HepG2 (cell line): Measurements from ENCODE around the gene BTBD19. TPM values are rescaled to one million over a fixed set of nuclear protein-coding genes. Genes with fewer than 3 reads are reported as not detected.

Experiments
- ADNP ChIP-seq: sonication (generic); formaldehyde crosslinking; IDR thresholded peaks from 2 replicates; pipeline ENCODE4 v1.4.0; 2020; ENCODE audit warnings: missing genetic modification reagents
- MYPOP ChIP-seq: sonication (generic); formaldehyde crosslinking; IDR thresholded peaks from 2 replicates; pipeline ENCODE4 v1.8.1; 2023; ENCODE audit warnings: mild to moderate bottlenecking, moderate library complexity, missing genetic modification reagents
- NFKB2 ChIP-seq: sonication (generic); formaldehyde crosslinking; IDR thresholded peaks from 2 replicates; pipeline ENCODE4 v1.4.0; 2020; ENCODE audit warnings: missing genetic modification reagents, borderline replicate concordance
- SP1 ChIP-seq, 2 experiments: fragments of 450-650 bp in 1 of 2; sonication (generic) in 1 of 2; formaldehyde crosslinking in 1 of 2; IDR thresholded peaks; 2 replicates each; pipeline versions ENCODE4 v1.4.0 to v1.6.1; 2016 to 2020; ENCODE audit warnings: missing genetic modification reagents in 1 of 2
- SP5 ChIP-seq: IDR thresholded peaks from 2 replicates; pipeline ENCODE4 v1.6.1; 2016; ENCODE audit warnings: low read depth, borderline replicate concordance
- TCF7 ChIP-seq: sonication (generic); IDR thresholded peaks from 2 replicates; pipeline ENCODE4 v1.6.1; 2016; ENCODE audit warnings: antibody characterized with exemption, low read depth
- ZBTB37 ChIP-seq: sonication (generic); formaldehyde crosslinking; IDR thresholded peaks from 2 replicates; pipeline ENCODE4 v1.4.0; 2020; ENCODE audit warnings: mild to moderate bottlenecking, missing genetic modification reagents
- ZNF318 ChIP-seq: sonication (generic); formaldehyde crosslinking; IDR thresholded peaks from 2 replicates; pipeline ENCODE4 v1.4.0; 2020; ENCODE audit warnings: mild to moderate bottlenecking, missing genetic modification reagents
- ZNF354B ChIP-seq: sonication (generic); formaldehyde crosslinking; IDR thresholded peaks from 2 replicates; pipeline ENCODE4 v1.8.0; 2022; ENCODE audit warnings: mild to moderate bottlenecking, missing genetic modification reagents
- ZNF639 ChIP-seq: conservative IDR thresholded peaks from 2 replicates; pipeline ENCODE4 v1.6.1; 2018; ENCODE audit warnings: missing genetic modification reagents
- polyA plus RNA-seq, 8 experiments: library from polyadenylated mRNA; depleted of rRNA in 3 of 8; stranded (reverse) in 7 of 8; unstranded in 1 of 8; fragments of >200 nt; fragmentation: Illumina TruSeq in 4 of 8; extraction: Trizol in 4 of 8; gene quantifications; 2 replicates each; pipeline versions ENCODE4 v1.2.1 to v1.2.3, GENCODE V29; 2011 to 2016; ENCODE audit warnings: low read depth in 4 of 8, missing spikeins in 1 of 8, mixed read lengths in 1 of 8; ENCODE audit not compliant: insufficient read depth in 1 of 8
- total RNA-seq, 5 experiments: library from RNA; depleted of rRNA; stranded (reverse); fragments of >200 nt; fragmentation: Illumina TruSeq; extraction: Trizol; gene quantifications; 2 replicates each; pipeline ENCODE4 v1.2.3, GENCODE V29; 2016; ENCODE audit warnings: low read depth in 1 of 5

Gene BTBD19
- total and polyA plus RNA-seq, 2 of the 13 experiments (the other 11 are each of a cell fraction or from before 2014, with no cell fraction given): 2.7 to 6.7 TPM

- TF ChIP-seq ZNF318 (CRISPR knock-in tag) (no peak), MYPOP (CRISPR knock-in tag) (peak; percentile 44; the same call in 1 of the 2 replicates), SP1 (IDR thresholded peaks at IDR 0.05) (no peak), SP1 (CRISPR knock-in tag; IDR thresholded peaks at IDR 0.05) (no peak), ZNF354B (CRISPR knock-in tag) (no peak), ZBTB37 (CRISPR knock-in tag) (no peak), TCF7 (no peak), NFKB2 (CRISPR knock-in tag) (peak; percentile 76; the same call in 1 of the 2 replicates), SP5 (CRISPR knock-in tag) (no peak), ADNP (CRISPR knock-in tag) (no peak), ZNF639 (CRISPR knock-in tag) (no peak)
Observed at GRCh38 chr1:44784094-44785028, 24.0 kb upstream of the BTBD19 start (continued).
